Lower lobe of right lung (tissue), 2 donors: ENCODE data around the gene INAFM1. TPM values are rescaled to one million over a fixed set of nuclear protein-coding genes. Genes with fewer than 3 reads are reported as not detected.

ENCODE experiments used
- ATAC-seq, 2 donors: fragments of 200-7000 bp; cut with Tn5 transposase; one replicate each; pipeline ENCODE4 v1.9.1; 2020 to 2022; ENCODE audit warnings: mild to moderate bottlenecking in 2 of 2, moderate library complexity in 2 of 2
- DNase-seq: peaks from one replicate; pipeline ENCODE4 v3.0.0-alpha.2; 2020
- H3K27ac ChIP-seq: fragments of 200-600 bp; one replicate; pipeline ENCODE4 v1.8.0; 2022
- H3K27me3 ChIP-seq: fragments of 200-600 bp; one replicate; pipeline ENCODE4 v1.8.0; 2022; ENCODE audit warnings: low read depth
- H3K36me3 ChIP-seq: fragments of 200-600 bp; one replicate; pipeline ENCODE4 v1.8.0; 2022; ENCODE audit warnings: mild to moderate bottlenecking
- H3K4me1 ChIP-seq: fragments of 200-600 bp; one replicate; pipeline ENCODE4 v1.8.0; 2022
- H3K4me3 ChIP-seq: fragments of 200-600 bp; one replicate; pipeline ENCODE4 v1.8.0; 2022; ENCODE audit warnings: mild to moderate bottlenecking
- H3K9me3 ChIP-seq: fragments of 200-600 bp; one replicate; pipeline ENCODE4 v1.8.0; 2022
- intact Hi-C: fragments of 100-400 bp; cut with DNase I; formaldehyde crosslinking; loops from one replicate; pipeline ENCODE4 v1.11.0; 2022
- total RNA-seq: library from RNA; stranded (reverse); fragmentation: NEBNext Ultra II Directional; extraction: Animal tissue kit (Norgen Biotek cat#: 25700); gene quantifications from one replicate; pipeline ENCODE4 v1.2.1, GENCODE V29; 2021
- TF ChIP-seq, protein P1 (sequence below): fragments of 200-600 bp; IDR thresholded peaks from one replicate; pipeline ENCODE4 v1.8.0; 2022; ENCODE audit warnings: antibody characterized with exemption, mild to moderate bottlenecking
- donor health status: DM: no; HTN: yes; CAD: no; lungs with severe emphysema.

The INAFM1 gene
- total RNA-seq, 1 donor from 2014 or later: 18.0 TPM

DNA sequence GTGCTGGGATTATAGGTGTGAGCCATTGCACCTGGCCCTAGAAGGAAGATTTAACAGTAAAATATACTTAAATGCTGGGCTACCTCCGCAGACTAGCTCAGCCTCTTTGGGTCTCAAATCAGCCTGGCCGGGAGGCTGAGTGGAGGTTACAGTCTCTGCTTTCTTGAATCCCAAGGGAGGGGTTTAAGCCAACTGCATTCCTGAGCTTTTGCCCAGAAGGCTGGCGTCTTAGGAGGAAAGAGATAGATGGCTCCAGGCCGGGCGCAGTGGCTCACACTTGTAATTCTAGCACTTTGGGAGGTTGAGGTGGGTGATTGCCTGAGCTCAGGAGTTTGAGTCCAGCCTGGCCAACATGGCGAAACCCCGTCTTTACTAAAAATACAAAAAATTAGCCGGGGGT is 34.4 kb downstream of the INAFM1 start:
- H3K9me3 ChIP-seq: no peaks in the 10 kb centered on the region
- DNase-seq (no peak), ATAC-seq (no peak)
- no peaks in the 10 kb centered on the region for H3K36me3 ChIP-seq
- TF ChIP-seq, protein P1, sequence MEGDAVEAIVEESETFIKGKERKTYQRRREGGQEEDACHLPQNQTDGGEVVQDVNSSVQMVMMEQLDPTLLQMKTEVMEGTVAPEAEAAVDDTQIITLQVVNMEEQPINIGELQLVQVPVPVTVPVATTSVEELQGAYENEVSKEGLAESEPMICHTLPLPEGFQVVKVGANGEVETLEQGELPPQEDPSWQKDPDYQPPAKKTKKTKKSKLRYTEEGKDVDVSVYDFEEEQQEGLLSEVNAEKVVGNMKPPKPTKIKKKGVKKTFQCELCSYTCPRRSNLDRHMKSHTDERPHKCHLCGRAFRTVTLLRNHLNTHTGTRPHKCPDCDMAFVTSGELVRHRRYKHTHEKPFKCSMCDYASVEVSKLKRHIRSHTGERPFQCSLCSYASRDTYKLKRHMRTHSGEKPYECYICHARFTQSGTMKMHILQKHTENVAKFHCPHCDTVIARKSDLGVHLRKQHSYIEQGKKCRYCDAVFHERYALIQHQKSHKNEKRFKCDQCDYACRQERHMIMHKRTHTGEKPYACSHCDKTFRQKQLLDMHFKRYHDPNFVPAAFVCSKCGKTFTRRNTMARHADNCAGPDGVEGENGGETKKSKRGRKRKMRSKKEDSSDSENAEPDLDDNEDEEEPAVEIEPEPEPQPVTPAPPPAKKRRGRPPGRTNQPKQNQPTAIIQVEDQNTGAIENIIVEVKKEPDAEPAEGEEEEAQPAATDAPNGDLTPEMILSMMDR: no peak
- H3K27ac ChIP-seq: peak overlapping the region; percentile 36
- peaks cover 7% of the 10 kb centered on the region for H3K27me3 ChIP-seq
- H3K4me3 ChIP-seq: no peak overlapping the region
- intact Hi-C loops: no loop called here
- H3K4me1 ChIP-seq: peaks cover 10% of the 10 kb centered on the region

DNA sequence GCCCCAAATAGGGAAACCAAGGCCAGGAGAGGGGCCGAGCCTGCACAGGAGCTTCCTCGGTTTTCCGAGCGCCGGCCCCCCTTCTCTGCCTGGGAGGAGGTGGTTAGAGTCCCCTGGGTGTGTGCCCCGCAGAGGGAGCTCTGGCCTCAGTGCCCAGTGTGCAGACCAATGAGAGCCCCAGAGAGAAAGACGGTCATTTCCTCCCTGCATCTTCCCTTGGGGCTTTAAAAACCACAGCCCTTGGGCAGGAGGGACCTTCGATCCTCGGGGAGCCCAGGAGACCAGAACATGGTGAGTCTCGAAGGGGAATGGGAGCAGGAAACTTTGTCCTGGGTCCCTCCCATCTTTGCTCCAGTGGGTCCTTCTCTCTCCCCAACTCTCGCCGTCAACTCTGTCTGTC is 34.9 kb downstream of the INAFM1 start, which contains the start of gene C5AR1:
Gene C5AR1 (plus strand): TSS at position 254 of the 400 bp plus-strand sequence. CDS start 35 bp downstream, at position 289.
- intact Hi-C loops: no loop called here
- no peaks in the 10 kb centered on the region for H3K36me3 ChIP-seq
- DNase-seq: peak; percentile 73
- peak within 1 kb of the TSS; percentile 67 for H3K27ac ChIP-seq
- no peaks in the 10 kb centered on the region for H3K9me3 ChIP-seq
- peak within 1 kb of the TSS; percentile 46 for H3K4me3 ChIP-seq
- peaks cover 7% of the 10 kb centered on the region for H3K27me3 ChIP-seq
- TF ChIP-seq, protein P1: no peak
- peaks cover 10% of the 10 kb centered on the region for H3K4me1 ChIP-seq
- peak; percentile 51 to 73 for ATAC-seq

DNA sequence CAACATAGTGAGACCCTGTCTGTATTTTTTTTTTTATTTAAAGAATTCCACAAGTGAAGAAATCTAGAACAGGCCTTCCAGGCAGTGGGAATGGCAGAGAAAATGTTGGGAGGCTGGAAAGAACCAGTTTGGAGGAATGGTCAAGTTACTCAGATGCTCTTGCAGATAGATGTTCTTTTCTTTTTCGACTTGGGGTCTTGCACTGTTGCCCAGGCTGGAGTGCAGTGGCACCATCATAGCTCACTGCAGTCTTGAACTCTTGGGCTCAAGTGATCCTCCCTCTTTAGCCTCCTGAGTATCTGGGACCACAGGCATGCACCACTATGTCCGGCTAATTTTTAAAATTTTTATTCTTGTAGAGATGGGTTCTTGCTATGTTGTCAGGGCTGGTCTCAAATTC is 35.6 kb downstream of the INAFM1 start:
- TF ChIP-seq, protein P1: no peak
- intact Hi-C loops: no loop called here
- no peaks in the 10 kb centered on the region for H3K9me3 ChIP-seq
- H3K27ac ChIP-seq: peak overlapping the region; percentile 67
- peak overlapping the region; percentile 46 for H3K4me3 ChIP-seq
- peaks cover 7% of the 10 kb centered on the region for H3K27me3 ChIP-seq
- ATAC-seq (no peak), DNase-seq (no peak)
- H3K36me3 ChIP-seq: no peaks in the 10 kb centered on the region
- peaks cover 10% of the 10 kb centered on the region for H3K4me1 ChIP-seq

DNA sequence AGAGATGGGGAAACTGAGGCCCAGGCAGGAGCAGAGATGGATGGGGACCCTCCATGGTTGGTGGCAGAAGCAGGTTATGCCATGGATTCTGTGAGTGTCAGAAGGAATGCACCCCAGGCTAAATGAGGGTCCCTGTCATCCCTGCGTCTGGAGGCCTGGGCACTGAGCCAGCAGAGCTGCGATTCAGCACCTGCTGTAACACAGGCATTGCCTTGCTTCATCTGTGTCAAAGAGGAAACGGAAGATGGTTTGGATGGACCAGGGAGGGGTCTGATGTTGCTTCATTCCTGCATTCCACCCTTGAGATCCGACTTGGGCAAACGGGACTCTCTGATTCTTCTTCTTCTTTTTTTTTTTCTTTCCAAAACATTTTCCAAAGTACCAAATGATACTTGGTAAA is 36.1 kb downstream of the INAFM1 start:
- Histone ChIP-seq H3K4me3 (peak overlapping the region; percentile 46), H3K4me1 (peaks cover 10% of the 10 kb centered on the region), H3K27ac (peak overlapping the region; percentile 67), H3K36me3 (no peaks in the 10 kb centered on the region), H3K27me3 (peaks cover 7% of the 10 kb centered on the region), H3K9me3 (no peaks in the 10 kb centered on the region)
- TF ChIP-seq, protein P1: no peak
- intact Hi-C loops: no loop called here
- DNase-seq (peak; percentile 84), ATAC-seq (peak; percentile 33 to 44)

DNA sequence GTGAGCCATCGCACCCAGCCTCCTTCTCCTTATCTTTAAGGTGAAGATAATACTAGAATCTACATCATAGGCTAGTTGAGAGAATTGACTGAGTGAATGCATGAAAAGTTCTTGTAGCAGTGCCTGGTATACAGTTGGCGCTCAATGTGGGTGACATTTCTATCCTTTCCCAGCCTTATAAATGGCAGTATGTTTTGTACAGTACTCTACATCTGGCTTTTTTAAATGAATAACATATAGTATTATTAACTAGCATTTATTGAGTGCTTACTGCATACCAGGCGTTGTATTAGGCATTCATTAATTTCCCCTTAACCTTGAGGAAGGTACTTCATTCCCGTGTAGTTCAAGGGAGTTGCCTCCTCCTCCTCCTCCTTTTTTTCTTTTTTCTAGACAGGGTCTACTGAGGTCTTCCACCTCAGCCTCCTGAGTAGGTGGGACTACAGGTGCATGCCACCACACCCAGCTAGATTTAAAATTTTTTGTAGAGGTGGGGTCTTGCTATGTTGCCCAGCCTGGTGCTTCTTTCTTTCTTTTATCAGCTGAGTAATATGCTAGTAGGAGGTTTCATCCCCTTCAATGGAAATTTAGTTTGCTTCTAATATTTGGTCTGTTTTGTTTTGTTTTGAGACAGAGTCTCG is 37.8 kb downstream of the INAFM1 start:
- DNase-seq (no peak), ATAC-seq (no peak)
- H3K27me3 ChIP-seq: peaks cover 7% of the 10 kb centered on the region
- no peaks in the 10 kb centered on the region for H3K36me3 ChIP-seq
- H3K9me3 ChIP-seq: no peaks in the 10 kb centered on the region
- peak overlapping the region; percentile 46 for H3K4me3 ChIP-seq
- H3K27ac ChIP-seq: no peak overlapping the region
- intact Hi-C loops: no loop called here
- TF ChIP-seq, protein P1: no peak
- peaks cover 10% of the 10 kb centered on the region for H3K4me1 ChIP-seq
